PC-3 (cell line): ENCODE data around the gene UBTF. TPM values are rescaled to one million over a fixed set of nuclear protein-coding genes. Genes with fewer than 3 reads are reported as not detected.

ENCODE experiments used
- ATAC-seq: fragments of 200-7000 bp; cut with Tn5 transposase; 2 replicates; pipeline ENCODE4 v1.9.1; 2020; ENCODE audit warnings: mild to moderate bottlenecking, moderate library complexity
- BruUV-seq: library from RNA; stranded (reverse); fragments of 400-500 nt; replicated peaks from 2 replicates; lab custom pipeline; 2021; lab: Mats Ljungman, UMichigan
- CTCF ChIA-PET: fragments of 300-600 bp; sonication (Branson Sonifier 250); formaldehyde crosslinking; loops from one replicate; lab custom pipeline; 2022; ENCODE audit warnings: antibody characterized with exemption; lab: Charles Lee
- POLR2A ChIA-PET: fragments of 300-600 bp; sonication (Branson Sonifier 250); formaldehyde crosslinking; loops from one replicate; lab custom pipeline; 2022; ENCODE audit warnings: antibody characterized with exemption; ENCODE audit not compliant: unreplicated experiment; lab: Charles Lee
- DNase-seq: peaks from one replicate; pipeline ENCODE4 v3.0.0-alpha.2; 2015
- H2AFZ ChIP-seq: fragments of 300-600 bp; sonication (generic); 2 replicates; pipeline ENCODE4 v1.6.0; 2016; ENCODE audit warnings: antibody characterized with exemption, low read length
- H3F3A ChIP-seq: fragments of 300-600 bp; sonication (generic); one replicate; pipeline ENCODE4 v1.6.0; 2017; ENCODE audit warnings: antibody characterized with exemption, low read length, control low read depth, mild to moderate bottlenecking; ENCODE audit not compliant: unreplicated experiment
- H3K27ac ChIP-seq: fragments of 300-600 bp; sonication (generic); 2 replicates; pipeline ENCODE4 v1.5.1; 2016; ENCODE audit warnings: mild to moderate bottlenecking, low read length
- H3K27me3 ChIP-seq: fragments of 300-600 bp; sonication (generic); 2 replicates; pipeline ENCODE4 v1.6.1; 2016; ENCODE audit warnings: low read length, mixed read lengths
- H3K36me3 ChIP-seq: fragments of 300-600 bp; sonication (generic); 2 replicates; pipeline ENCODE4 v1.6.1; 2016; ENCODE audit warnings: low read depth, mixed run types, low read length, mixed read lengths
- H3K4me1 ChIP-seq: fragments of 300-600 bp; sonication (generic); 2 replicates; pipeline ENCODE4 v1.5.1; 2016; ENCODE audit warnings: low read length; ENCODE audit not compliant: insufficient read depth
- H3K4me2 ChIP-seq: fragments of 300-600 bp; sonication (generic); 2 replicates; pipeline ENCODE4 v1.6.0; 2016; ENCODE audit warnings: low read length
- H3K4me3 ChIP-seq: fragments of 300-600 bp; sonication (generic); 2 replicates; pipeline ENCODE4 v1.5.1; 2016; ENCODE audit warnings: mild to moderate bottlenecking, low read length, mixed read lengths
- H3K79me2 ChIP-seq: fragments of 300-600 bp; sonication (generic); 2 replicates; pipeline ENCODE4 v1.6.1; 2017; ENCODE audit warnings: low read length, mixed read lengths
- H3K9ac ChIP-seq: fragments of 300-600 bp; sonication (generic); 2 replicates; pipeline ENCODE4 v1.6.0; 2016; ENCODE audit warnings: mild to moderate bottlenecking, low read length
- H3K9me2 ChIP-seq: fragments of 300-600 bp; sonication (generic); replicated peaks from 2 replicates; pipeline ENCODE4 v1.6.1; 2016; ENCODE audit warnings: mixed run types, low read length, mixed read lengths
- H3K9me3 ChIP-seq: fragments of 300-600 bp; sonication (generic); 2 replicates; pipeline ENCODE4 v1.6.1; 2016; ENCODE audit warnings: low read length, mixed read lengths
- H4K20me1 ChIP-seq: fragments of 300-600 bp; sonication (generic); 2 replicates; pipeline ENCODE4 v1.6.1; 2016; ENCODE audit warnings: low read length, mixed read lengths
- CTCF ChIP-seq: fragments of 300-600 bp; sonication (generic); conservative IDR thresholded peaks from 2 replicates; pipeline ENCODE4 v1.5.1; 2017; ENCODE audit warnings: antibody characterized with exemption, low read depth, mild to moderate bottlenecking, low read length
- EZH2 ChIP-seq: fragments of 300-600 bp; sonication (generic); IDR thresholded peaks from one replicate; pipeline ENCODE4 v1.6.1; 2017; ENCODE audit warnings: antibody characterized with exemption, mild to moderate bottlenecking, low read length; ENCODE audit not compliant: unreplicated experiment
- EZH2phosphoT487 ChIP-seq: fragments of 300-600 bp; sonication (generic); IDR thresholded peaks from 2 replicates; pipeline ENCODE4 v1.6.1; 2018; ENCODE audit warnings: mild to moderate bottlenecking, antibody characterized with exemption, low read length, borderline replicate concordance
- intact Hi-C: fragments of 100-400 bp; cut with micrococcal nuclease; formaldehyde crosslinking; loops from 2 replicates; pipeline ENCODE4 v1.9.0; 2023
- total RNA-seq: library from RNA; depleted of rRNA; stranded (reverse); fragments of >200 nt; gene quantifications from 2 replicates; pipeline ENCODE4 v1.2.3, GENCODE V29; 2014

Gene UBTF
- total RNA-seq, 1 experiment from 2014 or later: 139 TPM

- POLR2A ChIA-PET: interaction anchor here (0.7 kb wide), 1 partner anchor 365 kb away, joined by 3 read pairs; no protein-coding TSS in a partner anchor
- no peaks in the 10 kb centered on the region for H4K20me1 ChIP-seq
- no peak overlapping the region for H3K4me2 ChIP-seq
- H3F3A ChIP-seq: no peaks in the 10 kb centered on the region
- no TSS peak for BruUV-seq
- H3K9me2 ChIP-seq: no peaks in the 10 kb centered on the region
- no peak overlapping the region for H3K27ac ChIP-seq
- TF ChIP-seq EZH2: no peak
- no peak for TF ChIP-seq EZH2phosphoT487
- TF ChIP-seq CTCF: no peak
- no peak overlapping the region for H2AFZ ChIP-seq
- peaks cover 31% of the 10 kb centered on the region for H3K4me1 ChIP-seq
- DNase-seq (no peak), ATAC-seq (no peak)
- H3K79me2 ChIP-seq: peaks cover 32% of the 10 kb centered on the region
- H3K4me3 ChIP-seq: no peak overlapping the region
- intact Hi-C loops: no loop called here
- no peaks in the 10 kb centered on the region for H3K27me3 ChIP-seq
- H3K9ac ChIP-seq: no peak overlapping the region
- no peaks in the 10 kb centered on the region for H3K9me3 ChIP-seq
- CTCF ChIA-PET: interaction anchor here (0.6 to 1.1 kb wide), 2 partner anchors 14 to 111 kb away, joined by 4 read pairs; partner anchors contain the start of genes ATXN7L3 and SLC25A39
- H3K36me3 ChIP-seq: peaks cover 56% of the 10 kb centered on the region
These were observed 5.3 kb downstream of the UBTF start for GRCh38 chr17:44214230-44214494.

- H3F3A ChIP-seq: no peaks in the 10 kb centered on the region
- peaks cover 37% of the 10 kb centered on the region for H3K4me1 ChIP-seq
- no TSS peak for BruUV-seq
- DNase-seq: no peak
- POLR2A ChIA-PET: interaction anchor here (0.7 kb wide), 1 partner anchor 366 kb away, joined by 3 read pairs; no protein-coding TSS in a partner anchor
- peaks cover 31% of the 10 kb centered on the region for H3K79me2 ChIP-seq
- no peak for ATAC-seq
- H3K9ac ChIP-seq: no peak overlapping the region
- H2AFZ ChIP-seq: no peak overlapping the region
- peaks cover 61% of the 10 kb centered on the region for H3K36me3 ChIP-seq
- H4K20me1 ChIP-seq: no peaks in the 10 kb centered on the region
- H3K4me3 ChIP-seq: no peak overlapping the region
- no peak overlapping the region for H3K27ac ChIP-seq
- H3K27me3 ChIP-seq: no peaks in the 10 kb centered on the region
- TF ChIP-seq CTCF: no peak
- no peak for TF ChIP-seq EZH2phosphoT487
- no peak for TF ChIP-seq EZH2
- H3K9me2 ChIP-seq: no peaks in the 10 kb centered on the region
- intact Hi-C loops: no loop called here
- H3K9me3 ChIP-seq: no peaks in the 10 kb centered on the region
- CTCF ChIA-PET: interaction anchor here (0.6 to 1.1 kb wide), 2 partner anchors 14 to 111 kb away, joined by 4 read pairs; partner anchors contain the start of genes ATXN7L3 and SLC25A39
- H3K4me2 ChIP-seq: no peak overlapping the region
These were observed 5.9 kb downstream of the UBTF start for GRCh38 chr17:44213403-44214229.
